ENCODE results near the gene MRPL11.

The MRPL11 gene

GRCh38 chr11:66411323-66411722, 27.3 kb downstream of the MRPL11 start:
- DNase-seq (ENCODE audit: insufficient read length, low spot score) (no peak), FAIRE-seq (no peak)
- no peak for TF ChIP-seq POLR2A (IDR thresholded peaks at IDR 0.05; ENCODE audit: low read depth, low read length)

GRCh38 chr11:66410191-66410590, 28.5 kb downstream of the MRPL11 start:
- no peak for FAIRE-seq
- no peak for TF ChIP-seq POLR2A (IDR thresholded peaks at IDR 0.05; ENCODE audit: low read depth, low read length)
- DNase-seq (ENCODE audit: insufficient read length, low spot score), result no peak

- DNase-seq (ENCODE audit: insufficient read length, low spot score), result no peak
- TF ChIP-seq POLR2A (IDR thresholded peaks at IDR 0.05; ENCODE audit: low read depth, low read length), result no peak
- no peak for FAIRE-seq
These were observed 29.4 kb downstream of the MRPL11 start for GRCh38 chr11:66409226-66409625.

GRCh38 chr11:66408488-66409214, 30.0 kb downstream of the MRPL11 start:
- FAIRE-seq, result no peak
- DNase-seq (ENCODE audit: insufficient read length, low spot score), result peak; percentile 88

GRCh38 chr11:66407651-66408050, 31.0 kb downstream of the MRPL11 start:
- no peak for FAIRE-seq
- no peak for TF ChIP-seq POLR2A (IDR thresholded peaks at IDR 0.05; ENCODE audit: low read depth, low read length)
- no peak for DNase-seq (ENCODE audit: insufficient read length, low spot score)

More at GRCh38 chr11:66408488-66409214, 30.0 kb downstream of the MRPL11 start:
- no peak for TF ChIP-seq POLR2A (IDR thresholded peaks at IDR 0.05; ENCODE audit: low read depth, low read length)

GRCh38 chr11:66393954-66394353, 44.7 kb downstream of the MRPL11 start:
- FAIRE-seq, result no peak
- no peak for TF ChIP-seq POLR2A (IDR thresholded peaks at IDR 0.05; ENCODE audit: low read depth, low read length)
- no peak for DNase-seq (ENCODE audit: insufficient read length, low spot score)

GRCh38 chr11:66391322-66391721, 47.3 kb downstream of the MRPL11 start:
- no peak for TF ChIP-seq POLR2A (IDR thresholded peaks at IDR 0.05; ENCODE audit: low read depth, low read length)
- no peak for DNase-seq (ENCODE audit: insufficient read length, low spot score)
- no peak for FAIRE-seq

- TF ChIP-seq POLR2A (IDR thresholded peaks at IDR 0.05; ENCODE audit: low read depth, low read length), result no peak
- DNase-seq (ENCODE audit: insufficient read length, low spot score) (peak; percentile 54), FAIRE-seq (no peak)
These were observed 49.8 kb downstream of the MRPL11 start for GRCh38 chr11:66388780-66389386.

- no peak for FAIRE-seq
- no peak for DNase-seq (ENCODE audit: insufficient read length, low spot score)
- no peak for TF ChIP-seq POLR2A (IDR thresholded peaks at IDR 0.05; ENCODE audit: low read depth, low read length)
These were observed 52.2 kb downstream of the MRPL11 start for GRCh38 chr11:66386171-66387069.

Data from H54 (cell line).